GM21447 (cell line): ENCODE results near the gene ADCY5.

Experiments used
- ATAC-seq: cut with Tn5 transposase; IDR thresholded peaks from one replicate; pipeline ENCODE4 v1.9.1; 2021; ENCODE audit not compliant: unreplicated experiment

Gene ADCY5

GRCh38 chr3:123430266-123430665, 18.6 kb downstream of the ADCY5 start:
- no peak for ATAC-seq

- ATAC-seq = no peak
These were observed 19.3 kb downstream of the ADCY5 start for GRCh38 chr3:123429362-123430125.

- no peak for ATAC-seq
These were observed 23.7 kb downstream of the ADCY5 start for GRCh38 chr3:123424999-123425712.

- ATAC-seq = no peak
These were observed 24.4 kb downstream of the ADCY5 start for GRCh38 chr3:123424321-123424998.

GRCh38 chr3:123423806-123424205, 25.1 kb downstream of the ADCY5 start:
- ATAC-seq = no peak

GRCh38 chr3:123423031-123423430, 25.9 kb downstream of the ADCY5 start:
- ATAC-seq = no peak

GRCh38 chr3:123422457-123422856, 26.4 kb downstream of the ADCY5 start:
- ATAC-seq = no peak

- ATAC-seq = no peak
These were observed 27.3 kb downstream of the ADCY5 start for GRCh38 chr3:123421353-123422174.

GRCh38 chr3:123420416-123420968, 28.4 kb downstream of the ADCY5 start:
- ATAC-seq = no peak

- no peak for ATAC-seq
These were observed 29.0 kb downstream of the ADCY5 start for GRCh38 chr3:123419850-123420297.

- no peak for ATAC-seq
These were observed 29.6 kb downstream of the ADCY5 start for GRCh38 chr3:123419181-123419849.

GRCh38 chr3:123416647-123417046, 32.2 kb downstream of the ADCY5 start:
- ATAC-seq = no peak

GRCh38 chr3:123416173-123416572, 32.7 kb downstream of the ADCY5 start:
- no peak for ATAC-seq

GRCh38 chr3:123414973-123415775, 33.7 kb downstream of the ADCY5 start:
- ATAC-seq = no peak

GRCh38 chr3:123412811-123413604, 35.9 kb downstream of the ADCY5 start:
- no peak for ATAC-seq

- no peak for ATAC-seq
These were observed 36.8 kb downstream of the ADCY5 start for GRCh38 chr3:123412076-123412475.

GRCh38 chr3:123411340-123412040, 37.4 kb downstream of the ADCY5 start:
- ATAC-seq = no peak

- no peak for ATAC-seq
These were observed 38.8 kb downstream of the ADCY5 start for GRCh38 chr3:123410149-123410515.
